ENCODE measurements around the gene TNRC6C. TPM values are rescaled to one million over a fixed set of nuclear protein-coding genes. Genes with fewer than 3 reads are reported as not detected.
A peak's percentile ranks its signal among the peaks of the same experiment; 100 is the strongest.
"Not testable (repeated sequence)": the region's sequence is repeated elsewhere in the genome, so short reads cannot be mapped to it uniquely, and the experiment has no call there.

TNRC6C gene
- total RNA-seq, 1 donor, result 6.2 TPM

DNA sequence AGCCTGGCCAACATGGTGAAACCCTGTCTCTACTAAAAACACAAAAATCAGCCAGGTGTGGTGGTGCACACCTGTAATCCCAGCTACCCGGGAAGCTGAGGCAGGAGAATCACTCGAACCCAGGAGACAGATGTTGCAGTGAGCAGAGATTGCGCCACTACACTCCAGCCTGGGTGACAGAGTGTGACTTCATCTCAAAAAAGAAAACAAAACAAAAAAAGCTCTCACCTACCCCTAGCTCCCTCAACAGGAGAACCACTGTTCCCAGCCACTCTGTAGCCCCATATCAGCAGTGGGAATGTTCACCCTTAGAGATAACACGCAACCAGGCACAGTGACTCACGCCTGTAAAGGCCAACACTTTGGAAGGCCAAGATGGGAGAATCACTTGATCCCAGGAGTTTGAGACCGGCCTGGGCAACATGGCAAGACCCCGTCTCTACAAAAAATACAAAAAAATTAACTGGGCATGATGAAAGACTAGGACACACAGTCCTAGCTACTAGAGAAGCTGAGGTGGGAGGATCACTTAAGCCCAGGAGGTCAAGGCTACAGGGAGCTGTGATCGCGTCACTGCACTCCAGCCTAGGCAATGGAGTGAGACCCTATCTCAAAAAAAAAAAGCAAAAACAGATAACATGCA lies 177.5 kb downstream of the TNRC6C start:
- H3K79me2 ChIP-seq (ENCODE audit: insufficient read depth, low read length), result no peaks in the 10 kb centered on the region
- H3K4me2 ChIP-seq (ENCODE audit: insufficient read depth, low read length), result no peak overlapping the region
- H3K4me1 ChIP-seq (ENCODE audit: insufficient read depth, low read length), result no peaks in the 10 kb centered on the region
- peaks cover 14% of the 10 kb centered on the region for H3K27me3 ChIP-seq (ENCODE audit: insufficient read depth, low read length)
- no peak overlapping the region for H3K27ac ChIP-seq (ENCODE audit: low read depth, low read length)
- H3K9me3 ChIP-seq (ENCODE audit: low read depth, low read length), result no peaks in the 10 kb centered on the region
- H3K36me3 ChIP-seq (ENCODE audit: insufficient read depth, low read length), result no peaks in the 10 kb centered on the region
- no peak overlapping the region for H3K4me3 ChIP-seq (ENCODE audit: insufficient read depth, low read length)
- TF ChIP-seq, protein P1, sequence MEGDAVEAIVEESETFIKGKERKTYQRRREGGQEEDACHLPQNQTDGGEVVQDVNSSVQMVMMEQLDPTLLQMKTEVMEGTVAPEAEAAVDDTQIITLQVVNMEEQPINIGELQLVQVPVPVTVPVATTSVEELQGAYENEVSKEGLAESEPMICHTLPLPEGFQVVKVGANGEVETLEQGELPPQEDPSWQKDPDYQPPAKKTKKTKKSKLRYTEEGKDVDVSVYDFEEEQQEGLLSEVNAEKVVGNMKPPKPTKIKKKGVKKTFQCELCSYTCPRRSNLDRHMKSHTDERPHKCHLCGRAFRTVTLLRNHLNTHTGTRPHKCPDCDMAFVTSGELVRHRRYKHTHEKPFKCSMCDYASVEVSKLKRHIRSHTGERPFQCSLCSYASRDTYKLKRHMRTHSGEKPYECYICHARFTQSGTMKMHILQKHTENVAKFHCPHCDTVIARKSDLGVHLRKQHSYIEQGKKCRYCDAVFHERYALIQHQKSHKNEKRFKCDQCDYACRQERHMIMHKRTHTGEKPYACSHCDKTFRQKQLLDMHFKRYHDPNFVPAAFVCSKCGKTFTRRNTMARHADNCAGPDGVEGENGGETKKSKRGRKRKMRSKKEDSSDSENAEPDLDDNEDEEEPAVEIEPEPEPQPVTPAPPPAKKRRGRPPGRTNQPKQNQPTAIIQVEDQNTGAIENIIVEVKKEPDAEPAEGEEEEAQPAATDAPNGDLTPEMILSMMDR (IDR thresholded peaks at IDR 0.05; ENCODE audit: extremely low read depth, low read depth, low read length), result no peak
- no peaks in the 10 kb centered on the region for H4K20me1 ChIP-seq (ENCODE audit: insufficient read depth, low read length)
- H2AFZ ChIP-seq (ENCODE audit: low read length), result no peak overlapping the region
- peak; percentile 65 for DNase-seq (ENCODE audit: insufficient read length, low spot score, missing footprints)

DNA sequence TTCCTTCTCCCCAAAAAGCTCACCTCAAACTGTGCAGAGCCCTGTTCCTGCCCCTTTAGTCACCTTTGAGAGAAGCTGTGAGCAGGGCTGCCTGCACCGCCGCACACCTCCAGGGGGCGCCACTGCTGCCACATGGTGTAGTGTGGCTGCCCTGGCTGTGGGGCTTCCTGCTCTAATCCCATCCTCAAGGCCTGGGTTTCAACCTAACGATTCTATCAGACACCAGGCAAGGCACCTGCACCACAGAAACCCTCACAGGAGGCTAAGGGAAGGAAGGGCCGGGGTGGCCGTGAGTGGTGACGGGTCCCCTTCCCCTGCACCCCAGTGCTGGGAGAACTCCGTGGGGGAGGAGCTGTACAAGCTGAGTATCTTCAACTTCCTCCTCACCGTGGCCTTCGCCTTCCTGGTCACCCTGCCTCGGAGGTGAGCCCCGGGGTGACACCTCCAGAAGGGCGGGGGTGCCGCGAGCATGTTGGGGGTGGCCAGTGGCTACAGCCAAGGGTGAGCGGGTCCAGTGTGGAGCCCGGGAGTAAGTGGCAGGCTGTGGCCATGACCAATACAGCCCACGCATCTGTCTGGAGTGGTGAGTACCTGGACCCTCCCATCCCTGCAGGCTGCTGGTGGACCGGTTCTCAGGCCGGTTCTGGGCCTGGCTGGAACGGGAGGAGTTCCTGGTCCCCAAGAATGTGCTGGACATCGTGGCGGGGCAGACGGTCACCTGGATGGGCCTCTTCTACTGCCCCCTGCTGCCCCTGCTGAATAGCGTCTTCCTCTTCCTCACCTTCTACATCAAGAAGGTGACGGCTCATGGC lies 179.1 kb downstream of the TNRC6C start:
- TF ChIP-seq, protein P1 (IDR thresholded peaks at IDR 0.05; ENCODE audit: extremely low read depth, low read depth, low read length), result peak; percentile 24
- H2AFZ ChIP-seq (ENCODE audit: low read length), result no peak overlapping the region

DNA sequence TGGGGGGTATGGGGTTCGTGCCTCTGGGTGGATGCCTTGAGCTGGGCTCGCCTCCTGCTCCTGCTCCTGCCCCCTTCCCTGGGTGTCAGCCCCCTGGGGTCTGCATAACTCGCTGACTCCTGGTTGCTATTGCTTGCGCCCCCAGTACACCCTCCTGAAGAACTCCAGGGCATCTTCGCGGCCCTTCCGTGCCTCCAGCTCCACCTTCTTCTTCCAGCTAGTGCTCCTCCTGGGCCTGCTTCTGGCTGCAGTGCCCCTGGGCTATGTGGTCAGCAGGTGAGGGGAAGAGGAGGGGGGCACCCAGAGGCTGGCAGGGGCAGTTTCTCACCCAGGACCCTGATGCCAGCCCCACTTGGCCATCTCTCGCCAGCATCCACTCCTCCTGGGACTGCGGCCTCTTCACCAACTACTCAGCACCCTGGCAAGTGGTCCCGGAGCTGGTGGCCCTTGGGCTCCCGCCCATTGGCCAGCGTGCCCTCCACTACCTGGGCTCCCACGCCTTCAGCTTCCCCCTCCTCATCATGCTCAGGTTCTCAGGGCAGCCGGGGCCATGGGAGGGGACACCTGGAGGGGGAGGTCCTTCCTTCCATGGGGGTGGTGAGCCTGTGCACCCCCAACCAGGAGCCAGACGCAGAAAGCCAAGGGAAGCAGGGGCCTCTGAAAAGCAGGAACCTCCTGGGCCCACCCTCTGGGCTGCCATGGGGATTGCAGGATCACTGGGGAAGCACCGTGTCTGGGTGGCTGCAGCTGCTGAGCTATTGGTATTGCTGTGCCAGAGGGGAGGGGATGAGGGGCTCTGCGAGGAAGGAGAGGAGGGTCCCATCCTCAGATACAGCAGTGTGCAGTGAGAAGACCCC lies 179.9 kb downstream of the TNRC6C start:
- Histone ChIP-seq H3K9me3 (ENCODE audit: low read depth, low read length) (no peaks in the 10 kb centered on the region), H4K20me1 (ENCODE audit: insufficient read depth, low read length) (no peaks in the 10 kb centered on the region), H3K36me3 (ENCODE audit: insufficient read depth, low read length) (no peaks in the 10 kb centered on the region), H3K4me3 (ENCODE audit: insufficient read depth, low read length) (no peak overlapping the region), H3K4me2 (ENCODE audit: insufficient read depth, low read length) (no peak overlapping the region), H2AFZ (ENCODE audit: low read length) (no peak overlapping the region), H3K27me3 (ENCODE audit: insufficient read depth, low read length) (no peaks in the 10 kb centered on the region), H3K27ac (ENCODE audit: low read depth, low read length) (no peak overlapping the region), H3K4me1 (ENCODE audit: insufficient read depth, low read length) (no peaks in the 10 kb centered on the region), H3K79me2 (ENCODE audit: insufficient read depth, low read length) (no peaks in the 10 kb centered on the region)
- TF ChIP-seq, protein P1 (IDR thresholded peaks at IDR 0.05; ENCODE audit: extremely low read depth, low read depth, low read length), result no peak
- DNase-seq (ENCODE audit: insufficient read length, low spot score, missing footprints), result peak; percentile 83

More for the DNA sequence above, 179.1 kb downstream of the TNRC6C start:
- Histone ChIP-seq H3K27ac (ENCODE audit: low read depth, low read length) (no peak overlapping the region), H3K79me2 (ENCODE audit: insufficient read depth, low read length) (no peaks in the 10 kb centered on the region), H3K9me3 (ENCODE audit: low read depth, low read length) (no peaks in the 10 kb centered on the region), H3K4me2 (ENCODE audit: insufficient read depth, low read length) (no peak overlapping the region), H3K4me3 (ENCODE audit: insufficient read depth, low read length) (no peak overlapping the region), H3K36me3 (ENCODE audit: insufficient read depth, low read length) (no peaks in the 10 kb centered on the region), H3K27me3 (ENCODE audit: insufficient read depth, low read length) (peaks cover 6% of the 10 kb centered on the region), H4K20me1 (ENCODE audit: insufficient read depth, low read length) (no peaks in the 10 kb centered on the region), H3K4me1 (ENCODE audit: insufficient read depth, low read length) (no peaks in the 10 kb centered on the region)
- peak; percentile 77 for DNase-seq (ENCODE audit: insufficient read length, low spot score, missing footprints)

DNA sequence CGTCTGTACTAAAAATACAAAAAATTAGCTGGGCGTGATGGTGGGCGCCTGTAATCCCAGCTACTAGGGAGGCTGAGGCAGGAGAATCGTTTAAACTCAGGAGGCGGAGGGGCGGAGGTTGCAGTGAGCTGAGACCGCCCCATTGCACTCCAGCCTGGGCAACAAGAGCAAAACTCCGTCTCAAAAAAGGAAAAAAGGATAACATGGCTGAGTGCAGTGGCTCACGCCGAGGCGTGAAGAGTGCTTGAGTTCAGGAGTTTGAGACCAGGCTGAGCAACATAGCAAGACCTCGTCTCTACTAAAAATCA lies 181.3 kb downstream of the TNRC6C start:
- not testable (repeated sequence) for H4K20me1 ChIP-seq (ENCODE audit: insufficient read depth, low read length); H3K79me2 ChIP-seq (ENCODE audit: insufficient read depth, low read length); H3K27ac ChIP-seq (ENCODE audit: low read depth, low read length); H3K36me3 ChIP-seq (ENCODE audit: insufficient read depth, low read length); H3K4me1 ChIP-seq (ENCODE audit: insufficient read depth, low read length); H3K9me3 ChIP-seq (ENCODE audit: low read depth, low read length); H3K4me2 ChIP-seq (ENCODE audit: insufficient read depth, low read length); DNase-seq (ENCODE audit: insufficient read length, low spot score, missing footprints); H2AFZ ChIP-seq (ENCODE audit: low read length); H3K27me3 ChIP-seq (ENCODE audit: insufficient read depth, low read length); H3K4me3 ChIP-seq (ENCODE audit: insufficient read depth, low read length)

Measured in osteoblast (primary cell).